ENCODE data around the gene DAG1.
A peak's percentile ranks its signal among the peaks of the same experiment; 100 is the strongest.

Gene DAG1

GRCh38 chr3:49519296-49519695, 49.2 kb downstream of the DAG1 start:
- no peak for DNase-seq

GRCh38 chr3:49519916-49520385, 49.9 kb downstream of the DAG1 start:
- no peak for DNase-seq

DNA sequence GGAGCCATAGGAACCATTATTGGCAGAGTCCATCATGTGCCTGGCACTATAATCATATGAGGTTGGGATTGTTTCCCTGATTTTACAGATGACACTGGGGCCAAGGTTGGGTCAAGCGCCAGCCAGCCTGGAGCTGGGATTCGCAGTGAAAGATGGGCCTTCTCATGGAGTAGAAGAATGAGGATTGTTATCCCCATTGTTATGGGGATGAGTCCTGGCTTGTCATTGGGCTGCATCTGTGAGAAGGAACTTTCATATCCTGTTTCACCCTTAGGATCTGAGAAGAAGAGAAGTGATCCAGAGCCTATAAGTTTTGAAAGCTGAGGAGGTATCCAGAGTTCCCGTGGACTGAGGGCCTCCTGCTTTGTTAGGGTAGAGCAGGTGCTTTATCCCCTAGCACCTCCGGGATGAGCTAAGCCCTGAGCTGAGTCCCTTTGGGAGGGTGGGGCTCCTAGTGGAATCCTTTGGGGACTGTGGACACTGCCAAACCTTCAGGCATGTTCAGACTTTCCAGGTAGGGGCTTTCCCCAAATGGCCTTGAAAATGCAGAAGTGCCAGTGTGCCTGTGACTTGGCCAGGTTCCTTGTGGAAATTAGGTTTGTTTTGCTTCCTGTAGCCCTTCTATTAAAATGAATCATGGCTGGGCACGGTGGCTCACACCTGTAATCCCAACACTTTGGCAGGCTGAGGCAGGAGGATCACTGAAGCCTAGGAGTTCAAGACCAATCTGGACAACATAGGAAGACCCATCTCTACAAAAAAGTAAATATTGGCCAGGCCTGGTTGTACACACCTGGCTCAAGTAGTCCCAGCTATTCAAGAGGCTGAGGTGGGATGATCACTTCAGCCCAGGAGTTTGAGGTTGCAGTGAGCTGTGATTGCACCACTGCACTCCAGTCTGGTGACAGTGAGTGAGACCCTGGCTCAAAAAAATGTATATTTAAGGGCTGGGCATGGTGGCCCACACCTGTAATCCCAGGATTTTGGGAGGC, 54.0 kb downstream of the DAG1 start:
- no peak for DNase-seq

DNA sequence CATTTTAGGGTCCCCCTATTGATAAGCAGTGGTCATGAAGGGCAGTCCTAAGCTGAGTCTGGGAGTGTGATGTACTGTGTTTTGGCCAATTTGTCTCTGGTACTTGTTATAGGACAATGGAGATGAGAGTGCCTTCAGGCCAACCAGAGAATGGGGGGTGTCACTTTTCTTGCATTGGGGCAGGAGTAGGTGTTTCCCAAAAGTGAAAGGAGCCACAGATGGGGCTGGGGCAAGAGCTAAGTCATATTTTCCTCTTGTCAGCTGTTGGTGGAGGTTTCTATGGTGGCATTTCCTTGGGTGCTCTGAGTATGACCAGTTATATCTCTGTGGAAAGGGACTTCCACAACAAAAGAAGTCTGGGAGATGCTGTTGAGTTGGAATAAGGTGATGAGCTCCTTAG, 59.5 kb downstream of the DAG1 start:
- DNase-seq: no peak

DNA sequence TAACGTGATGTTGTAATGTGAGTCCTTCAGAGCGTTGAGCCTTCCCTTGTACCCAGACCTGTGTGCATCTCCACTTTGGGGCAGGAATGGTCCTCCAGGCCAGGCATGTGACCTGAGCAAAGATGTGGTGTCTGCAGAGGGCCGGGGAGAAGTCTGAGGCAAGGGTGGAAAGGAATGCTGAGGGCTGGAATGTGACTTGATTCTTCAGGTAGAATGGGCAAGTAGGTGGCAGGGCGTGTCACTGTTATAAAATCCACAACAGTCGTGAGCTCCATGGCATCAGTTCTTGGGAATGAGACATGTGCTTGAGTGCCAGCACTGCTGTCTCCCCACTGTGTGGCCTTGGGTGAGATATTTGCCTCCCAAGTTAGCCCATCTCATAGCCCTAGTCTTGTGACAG, 60.2 kb downstream of the DAG1 start:
- DNase-seq: no peak

DNA sequence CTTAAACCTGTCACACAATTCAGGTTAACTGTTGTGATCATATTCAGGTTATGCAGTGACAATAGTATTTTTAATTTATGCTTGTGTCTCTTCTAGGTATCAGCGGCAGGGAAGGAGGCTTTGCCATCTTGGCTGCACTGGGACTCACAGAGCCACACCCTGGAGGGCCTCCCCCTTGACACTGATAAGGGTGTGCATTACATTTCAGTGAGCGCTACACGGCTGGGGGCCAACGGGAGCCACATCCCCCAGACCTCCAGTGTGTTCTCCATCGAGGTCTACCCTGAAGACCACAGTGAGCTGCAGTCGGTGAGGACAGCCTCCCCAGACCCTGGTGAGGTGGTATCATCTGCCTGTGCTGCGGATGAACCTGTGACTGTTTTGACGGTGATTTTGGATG, 60.6 kb downstream of the DAG1 start:
- no peak for DNase-seq

GRCh38 chr3:49531218-49531617, 61.2 kb downstream of the DAG1 start:
- DNase-seq: no peak

- no peak for DNase-seq
Observed at GRCh38 chr3:49531715-49532114, 61.6 kb downstream of the DAG1 start.

DNA sequence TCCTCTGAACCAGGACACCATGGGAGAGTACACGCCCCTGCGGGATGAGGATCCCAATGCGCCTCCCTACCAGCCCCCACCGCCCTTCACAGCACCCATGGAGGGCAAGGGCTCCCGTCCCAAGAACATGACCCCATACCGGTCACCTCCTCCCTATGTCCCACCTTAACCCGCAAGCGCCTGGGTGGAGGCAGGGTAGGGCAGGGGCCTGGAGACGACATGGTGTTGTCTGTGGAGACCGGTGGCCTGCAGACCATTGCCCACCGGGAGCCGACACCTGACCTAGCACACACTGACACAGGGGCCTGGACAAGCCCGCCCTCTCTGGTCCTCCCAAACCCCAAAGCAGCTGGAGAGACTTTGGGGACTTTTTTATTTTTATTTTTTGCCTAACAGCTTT, 63.0 kb downstream of the DAG1 start:
- no peak for DNase-seq

DNA sequence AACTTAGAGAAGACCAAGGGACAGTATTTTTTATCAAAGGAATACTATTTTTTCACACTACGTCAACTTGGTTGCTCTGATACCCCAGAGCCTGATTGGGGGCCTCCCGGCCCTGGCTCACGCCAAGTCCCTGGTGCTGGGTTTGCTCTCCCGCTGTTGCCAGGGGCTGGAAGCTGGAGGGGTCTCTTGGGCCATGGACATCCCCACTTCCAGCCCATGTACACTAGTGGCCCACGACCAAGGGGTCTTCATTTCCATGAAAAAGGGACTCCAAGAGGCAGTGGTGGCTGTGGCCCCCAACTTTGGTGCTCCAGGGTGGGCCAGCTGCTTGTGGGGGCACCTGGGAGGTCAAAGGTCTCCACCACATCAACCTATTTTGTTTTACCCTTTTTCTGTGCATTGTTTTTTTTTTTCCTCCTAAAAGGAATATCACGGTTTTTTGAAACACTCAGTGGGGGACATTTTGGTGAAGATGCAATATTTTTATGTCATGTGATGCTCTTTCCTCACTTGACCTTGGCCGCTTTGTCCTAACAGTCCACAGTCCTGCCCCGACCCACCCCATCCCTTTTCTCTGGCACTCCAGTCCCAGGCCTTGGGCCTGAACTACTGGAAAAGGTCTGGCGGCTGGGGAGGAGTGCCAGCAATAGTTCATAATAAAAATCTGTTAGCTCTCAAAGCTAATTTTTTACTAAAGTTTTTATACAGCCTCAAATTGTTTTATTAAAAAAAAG, 63.9 kb downstream of the DAG1 start:
- DNase-seq: no peak

DNA sequence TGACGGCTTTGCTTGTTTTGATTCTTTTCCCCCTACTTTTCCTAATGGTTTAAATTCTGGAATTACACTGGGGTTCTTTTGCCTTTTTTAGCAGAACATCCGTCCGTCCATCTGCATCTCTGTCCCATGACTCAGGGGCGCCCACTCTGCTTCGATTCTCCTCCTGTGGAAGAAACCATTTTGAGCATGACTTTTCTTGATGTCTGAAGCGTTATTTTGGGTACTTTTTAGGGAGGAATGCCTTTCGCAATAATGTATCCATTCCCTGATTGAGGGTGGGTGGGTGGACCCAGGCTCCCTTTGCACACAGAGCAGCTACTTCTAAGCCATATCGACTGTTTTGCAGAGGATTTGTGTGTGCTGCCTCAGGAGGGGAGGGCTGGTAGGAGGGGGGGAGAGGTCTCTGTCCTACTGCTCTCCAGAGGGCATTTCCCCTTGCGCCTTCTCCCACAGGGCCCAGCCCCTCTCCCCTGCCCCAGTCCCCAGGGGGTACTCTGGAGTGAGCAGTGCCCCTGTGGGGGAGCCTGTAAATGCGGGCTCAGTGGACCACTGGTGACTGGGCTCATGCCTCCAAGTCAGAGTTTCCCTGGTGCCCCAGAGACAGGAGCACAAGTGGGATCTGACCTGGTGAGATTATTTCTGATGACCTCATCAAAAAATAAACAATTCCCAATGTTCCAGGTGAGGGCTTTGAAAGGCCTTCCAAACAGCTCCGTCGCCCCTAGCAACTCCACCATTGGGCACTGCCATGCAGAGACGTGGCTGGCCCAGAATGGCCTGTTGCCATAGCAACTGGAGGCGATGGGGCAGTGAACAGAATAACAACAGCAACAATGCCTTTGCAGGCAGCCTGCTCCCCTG, 64.7 kb downstream of the DAG1 start:
- no peak for DNase-seq

- no peak for DNase-seq
Observed at GRCh38 chr3:49535971-49536874, 66.2 kb downstream of the DAG1 start.

GRCh38 chr3:49536875-49537533, 66.9 kb downstream of the DAG1 start:
- no peak for DNase-seq

- peak; percentile 92 for DNase-seq
Observed at GRCh38 chr3:49539659-49540560, 69.8 kb downstream of the DAG1 start.

DNA sequence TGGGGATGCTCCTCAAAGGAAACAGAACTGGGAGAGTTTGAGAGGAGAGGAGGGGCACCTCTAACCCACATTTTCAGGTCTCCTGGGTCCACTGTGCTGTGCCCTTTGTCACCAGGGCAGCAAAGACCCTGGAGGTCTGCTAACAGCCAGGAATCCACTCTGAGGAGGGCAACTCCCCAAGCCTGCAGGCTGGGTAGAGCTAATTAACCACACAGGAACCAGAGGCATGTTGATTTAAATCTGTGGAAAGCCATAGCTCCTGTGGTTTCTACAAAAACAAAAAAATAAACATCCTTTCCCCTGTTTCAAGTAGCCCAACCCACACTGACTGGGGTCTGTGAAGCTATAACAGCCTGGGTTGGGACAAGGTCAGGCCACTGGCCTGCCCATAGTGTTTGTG, 82.0 kb downstream of the DAG1 start:
- no peak for DNase-seq

- no peak for DNase-seq
Observed at GRCh38 chr3:49553324-49553691, 83.2 kb downstream of the DAG1 start.

- DNase-seq: peak; percentile 80
Observed at GRCh38 chr3:49553692-49554632, 83.9 kb downstream of the DAG1 start, which contains the start of gene BSN. Gene BSN, plus strand, starts transcription at chr3:49554477. Its CDS starts 126 bp downstream, at chr3:49554603.

DNA sequence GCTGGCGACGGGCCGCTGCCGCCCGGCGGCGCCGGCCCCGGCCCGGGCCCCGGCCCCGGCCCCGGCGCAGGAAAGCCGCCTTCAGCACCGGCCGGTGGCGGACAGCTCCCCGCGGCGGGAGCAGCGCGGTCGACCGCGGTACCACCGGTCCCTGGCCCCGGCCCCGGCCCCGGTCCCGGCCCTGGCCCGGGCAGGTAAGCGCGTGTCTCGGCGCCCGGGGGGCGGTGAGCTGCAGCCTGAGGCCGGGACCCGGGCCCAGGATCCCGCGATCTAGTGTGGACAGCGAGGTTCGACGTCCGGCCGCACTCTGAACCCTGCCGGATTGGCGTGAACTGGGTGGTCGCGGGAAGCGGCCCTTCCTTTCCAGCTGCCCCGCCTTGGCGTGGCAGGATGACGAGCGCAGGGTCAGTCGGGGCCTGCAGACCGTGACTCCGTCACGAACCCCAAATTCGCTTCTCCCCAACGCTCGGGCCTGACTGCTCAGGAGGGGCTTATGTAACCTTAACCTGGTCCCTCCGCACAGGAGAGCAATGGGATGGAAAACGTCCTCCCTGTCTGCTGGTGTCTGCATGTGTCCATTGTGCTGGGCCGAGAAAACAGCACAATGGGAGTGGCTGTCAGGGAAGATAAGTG, 84.7 kb downstream of the DAG1 start:
- peak; percentile 37 for DNase-seq

Measured in activated T-cell treated with anti-CD3 and anti-CD28 coated beads for 4 hours (primary cell).